ENCODE measurements around the gene TOGARAM2. TPM values are rescaled to one million over a fixed set of nuclear protein-coding genes. Genes with fewer than 3 reads are reported as not detected.

The TOGARAM2 gene
- total and polyA plus RNA-seq, 2 of the 8 experiments (the other 6 are each of a cell fraction or from before 2014, with no cell fraction given) = 0.42 to 1.4 TPM

DNA sequence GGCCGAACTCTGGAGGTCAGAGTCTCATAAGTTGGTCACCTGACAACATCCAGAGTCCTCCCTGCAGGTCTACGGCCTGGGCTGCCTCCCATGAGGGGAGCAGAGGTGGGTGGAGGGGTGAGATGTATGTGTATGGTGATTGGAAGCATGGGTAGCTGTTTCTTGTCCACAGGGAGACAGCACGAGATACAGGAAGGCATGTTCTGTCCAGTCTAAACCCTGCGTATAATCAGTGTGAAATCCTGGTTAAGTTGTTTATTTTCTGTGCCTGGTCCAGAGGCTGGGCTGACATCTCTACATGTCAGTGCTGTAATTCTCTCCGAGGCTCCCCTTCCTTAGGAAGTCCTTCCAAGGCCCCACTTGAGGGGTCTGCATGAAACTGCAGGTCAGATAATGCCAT, 8.9 kb downstream of the TOGARAM2 start:
- H2AFZ ChIP-seq (ENCODE audit: low read length) = no peak overlapping the region
- H3K4ac ChIP-seq (replicated peaks; ENCODE audit: insufficient read length, low read depth, low read length) = no peak overlapping the region
- H3K23ac ChIP-seq (ENCODE audit: insufficient read length) = no peak overlapping the region
- H3K79me2 ChIP-seq (ENCODE audit: control insufficient read depth in 1 of 2, insufficient read depth in 2 of 2, low read length in 2 of 2) = no peaks in the 10 kb centered on the region
- no peaks in the 10 kb centered on the region for H4K20me1 ChIP-seq (replicated peaks in 1 of 2; ENCODE audit: control insufficient read depth in 1 of 2, insufficient read depth in 2 of 2, low read length in 2 of 2)
- no peak overlapping the region for H3K56ac ChIP-seq (replicated peaks; ENCODE audit: insufficient read length, low read depth, low read length)
- no peak overlapping the region for H4K8ac ChIP-seq (ENCODE audit: extremely low read depth, insufficient read depth, low read length)
- H3K23me2 ChIP-seq (ENCODE audit: low read depth, low read length) = no peaks in the 10 kb centered on the region; the same call in 1 of the 2 replicates
- no peak overlapping the region for H4K5ac ChIP-seq (ENCODE audit: insufficient read length, low read depth, low read length)
- H3K4me2 ChIP-seq (ENCODE audit: insufficient read depth in 1 of 2, low read depth in 2 of 2, low read length in 2 of 2) = no peak overlapping the region
- no peak overlapping the region for H2BK20ac ChIP-seq (ENCODE audit: low read length)
- ChIA-PET CTCF (ENCODE audit: partially characterized antibody) (no interaction called here), POLR2A (ENCODE audit: partially characterized antibody) (no interaction called here)
- no peak overlapping the region for H2BK15ac ChIP-seq (ENCODE audit: low read length)
- no peaks in the 10 kb centered on the region for H3K9me3 ChIP-seq (ENCODE audit: insufficient read depth in 2 of 2, low read depth in 1 of 2, low read length in 1 of 2)
- no peak overlapping the region for H3K27ac ChIP-seq (ENCODE audit: low read depth, low read length)
- FAIRE-seq (no peak), DNase-seq (ENCODE audit: low read depth in 1 of 2, low spot score in 2 of 2) (no peak)
- no peaks in the 10 kb centered on the region for H3K27me3 ChIP-seq (replicated peaks in 1 of 4; ENCODE audit: control insufficient read depth in 3 of 4, extremely low read depth in 1 of 4, insufficient read depth in 3 of 4, low read length in 3 of 4)
- H2AK5ac ChIP-seq (ENCODE audit: low read depth, low read length) = no peak overlapping the region
- H3K9ac ChIP-seq (replicated peaks in 1 of 4; ENCODE audit: extremely low read depth in 1 of 4, low read depth in 3 of 4, low read length in 3 of 4) = no peak overlapping the region
- H2BK12ac ChIP-seq (ENCODE audit: low read depth, low read length) = no peak overlapping the region
- no peak overlapping the region for H3K4me3 ChIP-seq (ENCODE audit: extremely low read depth in 1 of 4, insufficient read depth in 2 of 4, low read depth in 3 of 4, low read length in 4 of 4)
- WGBS, 2 experiments (ENCODE audit: extremely low coverage in 1 of 2, insufficient coverage in 1 of 2, insufficient read length in 1 of 2, insufficient replicate concordance in 2 of 2, low coverage in 1 of 2, low lambda C conversion rate in 2 of 2, missing lambda C conversion rate in 1 of 2) = 85% methylated on average over 5 of the region's 5 CpGs; no CpG with 5 or more reads in 1 of the 2 experiments
- H3K18ac ChIP-seq (ENCODE audit: extremely low read depth, low read length) = no peak overlapping the region
- no peaks in the 10 kb centered on the region for H3K36me3 ChIP-seq (ENCODE audit: control insufficient read depth in 2 of 4, insufficient read depth in 4 of 4, low read length in 3 of 4)
- no peaks in the 10 kb centered on the region for H3K4me1 ChIP-seq (replicated peaks in 1 of 4; ENCODE audit: control insufficient read depth in 3 of 4, insufficient read depth in 4 of 4, low read length in 3 of 4)
- no peak overlapping the region for H2BK120ac ChIP-seq (replicated peaks; ENCODE audit: low read depth, low read length)
- no peaks in the 10 kb centered on the region for H3K79me1 ChIP-seq (ENCODE audit: low read depth, low read length)
- no peak overlapping the region for H3K14ac ChIP-seq (ENCODE audit: insufficient read length)
- H4K91ac ChIP-seq (replicated peaks; ENCODE audit: insufficient read length, low read length) = no peak overlapping the region
- TF ChIP-seq CBX8 (IDR thresholded peaks at IDR 0.05; ENCODE audit: borderline replicate concordance, low read depth, low read length) (no peak), KDM4A (IDR thresholded peaks at IDR 0.05; ENCODE audit: low read depth, low read length, severe bottlenecking) (no peak)
- H2BK5ac ChIP-seq (ENCODE audit: low read depth, low read length) = no peak overlapping the region

All from H1 (cell line).